SJSA1 (cell line): ENCODE measurements around the gene GRIK4. TPM values are rescaled to one million over a fixed set of nuclear protein-coding genes. Genes with fewer than 3 reads are reported as not detected.

Source experiments
- DNase-seq, 2 experiments: peaks; one replicate each; pipeline ENCODE4 v3.0.0-alpha.2; 2015 to 2020; ENCODE audit warnings: low spot score in 2 of 2, low read depth in 1 of 2
- H3K27ac ChIP-seq: fragments of 250-450 bp; sonication (Bioruptor Pico); 2 replicates; pipeline ENCODE4 v1.5.1; 2020; ENCODE audit warnings: mild to moderate bottlenecking, moderate library complexity
- H3K27me3 ChIP-seq: fragments of 250-450 bp; sonication (Bioruptor Pico); replicated peaks from 2 replicates; pipeline ENCODE4 v1.5.1; 2020; ENCODE audit warnings: mild to moderate bottlenecking, moderate library complexity
- H3K36me3 ChIP-seq: fragments of 250-450 bp; sonication (Bioruptor Pico); 2 replicates; pipeline ENCODE4 v1.5.1; 2020; ENCODE audit warnings: mild to moderate bottlenecking
- H3K4me1 ChIP-seq: fragments of 250-450 bp; sonication (Bioruptor Pico); replicated peaks from 2 replicates; pipeline ENCODE4 v1.6.1; 2021; ENCODE audit warnings: mild to moderate bottlenecking
- H3K4me3 ChIP-seq: fragments of 250-450 bp; sonication (Bioruptor Pico); 2 replicates; pipeline ENCODE4 v1.5.1; 2020; ENCODE audit warnings: mild to moderate bottlenecking
- H3K9me3 ChIP-seq: fragments of 250-450 bp; sonication (Bioruptor Pico); replicated peaks from 2 replicates; pipeline ENCODE4 v1.5.1; 2020; ENCODE audit warnings: mild to moderate bottlenecking
- total RNA-seq: library from RNA; depleted of rRNA; stranded (reverse); fragments of >200 nt; shearing (Covaris generic); gene quantifications from 2 replicates; pipeline ENCODE4 v1.2.3, GENCODE V29; 2014

Gene GRIK4
- total RNA-seq, 1 experiment from 2014 or later, result not detected

- Histone ChIP-seq H3K27ac (no peak overlapping the region), H3K9me3 (no peaks in the 10 kb centered on the region), H3K27me3 (no peaks in the 10 kb centered on the region), H3K4me3 (no peak overlapping the region), H3K4me1 (no peaks in the 10 kb centered on the region), H3K36me3 (no peaks in the 10 kb centered on the region)
- DNase-seq, result no peak
These were observed 123.7 kb downstream of the GRIK4 start for GRCh38 chr11:120635136-120635810.

DNA sequence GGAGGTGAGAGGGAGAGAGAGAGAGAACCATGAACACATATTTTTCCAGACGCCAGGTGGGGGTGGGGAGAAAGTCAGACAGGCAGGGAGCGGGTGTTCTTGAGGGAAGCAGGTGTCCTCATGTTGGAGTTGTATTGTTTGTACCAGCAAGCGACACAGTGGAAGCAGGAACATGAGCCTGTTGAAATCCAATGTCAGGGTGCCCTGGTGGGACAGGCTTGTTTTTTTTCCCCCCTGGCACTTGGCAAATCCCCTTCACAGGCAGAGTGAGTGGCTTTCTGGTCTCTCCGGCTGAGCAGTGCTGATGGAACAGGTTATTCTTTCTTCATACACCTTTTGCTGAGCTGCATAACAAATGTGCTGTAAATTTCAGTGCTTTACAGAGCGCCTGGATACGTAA, 125.6 kb downstream of the GRIK4 start:
- Histone ChIP-seq H3K4me1 (no peaks in the 10 kb centered on the region), H3K27ac (no peak overlapping the region), H3K27me3 (no peaks in the 10 kb centered on the region), H3K4me3 (no peak overlapping the region), H3K36me3 (no peaks in the 10 kb centered on the region), H3K9me3 (no peaks in the 10 kb centered on the region)
- DNase-seq, result no peak

DNA sequence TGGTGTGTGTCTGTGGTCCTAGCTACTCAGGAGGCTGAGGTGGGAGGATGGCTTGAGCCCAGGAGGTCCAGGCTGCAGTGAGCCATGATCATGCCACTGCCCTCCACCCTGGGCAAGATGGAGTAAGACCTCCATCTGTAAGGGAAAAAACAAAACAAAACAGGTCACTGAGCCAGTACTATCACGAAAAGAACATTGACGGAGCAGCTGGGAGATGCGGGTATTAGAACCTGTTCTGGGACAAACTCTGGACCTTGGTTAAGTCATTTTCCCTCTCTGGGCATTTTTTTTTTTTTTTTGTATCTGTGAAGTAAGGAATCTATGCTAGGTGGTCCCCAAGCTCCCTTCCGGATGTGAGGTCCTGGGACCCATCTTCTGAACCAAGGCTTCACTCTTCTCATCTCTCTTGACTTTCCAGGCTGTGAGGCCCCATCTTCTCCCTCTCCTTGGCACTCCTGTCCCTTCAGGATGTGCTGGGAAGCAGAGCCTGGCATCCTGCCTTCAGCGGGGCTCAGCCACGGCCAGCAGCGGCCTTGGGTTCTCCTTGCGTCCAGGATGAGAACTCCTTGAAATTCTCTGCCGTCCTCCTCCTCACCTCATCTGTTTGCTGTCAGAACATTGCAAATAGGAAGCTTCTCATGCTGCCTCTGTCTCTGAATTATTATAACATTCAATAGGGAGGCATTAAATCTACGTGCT, 130.8 kb downstream of the GRIK4 start:
- H3K4me3 ChIP-seq, result no peak overlapping the region
- H3K4me1 ChIP-seq, result no peaks in the 10 kb centered on the region
- no peaks in the 10 kb centered on the region for H3K27me3 ChIP-seq
- H3K36me3 ChIP-seq, result no peaks in the 10 kb centered on the region
- H3K9me3 ChIP-seq, result no peaks in the 10 kb centered on the region
- H3K27ac ChIP-seq, result no peak overlapping the region
- DNase-seq, result no peak

- H3K9me3 ChIP-seq, result no peaks in the 10 kb centered on the region
- H3K27me3 ChIP-seq, result no peaks in the 10 kb centered on the region
- H3K36me3 ChIP-seq, result no peaks in the 10 kb centered on the region
These were observed 131.7 kb downstream of the GRIK4 start for GRCh38 chr11:120643284-120643683.

DNA sequence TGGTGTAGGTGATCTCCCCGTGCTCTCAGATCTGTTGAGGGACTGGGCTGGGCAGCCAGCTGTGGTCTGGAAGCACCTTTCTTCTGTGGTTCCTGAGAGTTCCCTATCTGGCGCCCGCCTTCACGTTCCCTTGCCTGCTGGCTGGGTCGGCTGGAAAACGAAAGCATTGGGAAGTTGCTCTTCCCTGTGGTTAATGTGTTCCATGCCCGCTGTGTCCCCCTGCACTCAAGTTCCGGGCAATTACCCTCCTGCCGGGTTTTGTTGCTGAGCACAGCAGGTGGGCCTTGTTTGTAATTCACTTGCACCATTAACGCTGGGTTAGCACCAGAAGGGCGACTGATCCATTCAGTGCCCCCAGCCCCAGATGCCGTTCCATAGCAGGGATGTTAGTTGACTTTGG, 134.1 kb downstream of the GRIK4 start:
- Histone ChIP-seq H3K27me3 (no peaks in the 10 kb centered on the region), H3K4me3 (no peak overlapping the region), H3K36me3 (no peaks in the 10 kb centered on the region), H3K4me1 (no peaks in the 10 kb centered on the region), H3K9me3 (no peaks in the 10 kb centered on the region), H3K27ac (no peak overlapping the region)
- DNase-seq, result no peak

More at GRCh38 chr11:120643284-120643683, 131.7 kb downstream of the GRIK4 start:
- DNase-seq, result no peak
- Histone ChIP-seq H3K4me3 (no peak overlapping the region), H3K27ac (no peak overlapping the region), H3K4me1 (no peaks in the 10 kb centered on the region)

DNA sequence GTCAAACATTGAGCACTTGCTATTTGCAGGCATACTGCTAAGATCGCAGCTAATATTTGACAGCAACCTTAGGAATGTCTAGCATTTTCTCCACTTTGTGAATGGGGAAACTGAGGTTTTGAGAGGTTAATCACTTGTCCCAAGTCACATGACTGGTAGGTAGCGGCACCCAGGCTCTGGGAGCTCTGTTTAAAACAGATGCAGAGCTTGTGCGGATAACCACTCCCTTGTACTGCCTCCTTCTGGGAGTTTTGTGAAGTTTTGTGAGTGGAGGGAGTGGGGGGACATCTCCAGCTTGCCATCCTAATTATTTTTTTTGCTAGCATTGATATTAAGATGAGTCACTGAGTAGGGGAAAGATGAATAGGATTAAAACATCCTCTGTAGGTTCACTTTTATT, 134.7 kb downstream of the GRIK4 start:
- Histone ChIP-seq H3K4me3 (no peak overlapping the region), H3K9me3 (no peaks in the 10 kb centered on the region), H3K36me3 (no peaks in the 10 kb centered on the region), H3K4me1 (no peaks in the 10 kb centered on the region), H3K27ac (no peak overlapping the region), H3K27me3 (no peaks in the 10 kb centered on the region)
- no peak for DNase-seq

DNA sequence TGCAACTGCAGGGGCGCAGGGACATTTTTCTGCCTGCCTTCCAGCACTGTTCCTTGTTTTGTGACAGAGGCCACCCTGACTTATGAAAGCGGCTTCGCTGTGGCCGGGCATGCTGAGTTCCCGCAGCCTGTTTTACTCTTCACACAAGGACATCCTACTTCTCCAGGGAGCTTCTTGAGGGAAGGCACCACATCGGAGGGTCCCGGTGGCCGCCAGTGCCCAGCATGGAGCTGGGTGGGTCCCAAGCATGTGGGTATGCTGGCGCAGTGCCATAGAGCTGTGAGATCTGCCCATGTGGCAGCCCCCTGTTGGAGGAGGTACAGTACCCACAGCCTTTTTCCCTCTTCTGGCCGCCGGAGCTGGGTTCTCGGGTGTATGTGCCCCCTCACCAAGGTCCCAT, 136.1 kb downstream of the GRIK4 start:
- Histone ChIP-seq H3K27me3 (no peaks in the 10 kb centered on the region), H3K4me1 (no peaks in the 10 kb centered on the region), H3K9me3 (no peaks in the 10 kb centered on the region), H3K27ac (no peak overlapping the region), H3K4me3 (no peak overlapping the region), H3K36me3 (no peaks in the 10 kb centered on the region)
- DNase-seq, result no peak

DNA sequence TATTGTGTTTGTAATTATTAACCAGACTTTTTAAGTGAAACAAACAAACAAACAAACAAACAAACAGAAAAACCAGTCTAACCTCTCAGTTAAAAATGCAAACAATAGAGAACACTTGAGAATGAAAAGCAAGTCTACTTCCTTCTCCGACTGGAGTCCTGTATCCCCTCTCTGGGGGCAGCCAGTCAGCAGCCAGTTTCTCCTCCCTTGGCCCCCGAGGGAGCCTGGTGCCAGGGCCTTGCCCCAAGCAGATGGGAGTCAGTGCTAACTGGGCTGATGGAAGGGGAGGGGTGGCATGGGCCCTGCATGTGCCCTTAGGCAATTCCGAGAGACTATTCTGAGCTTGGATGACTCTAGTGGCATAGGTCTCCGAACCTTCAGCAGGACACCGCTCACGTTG, 137.2 kb downstream of the GRIK4 start:
- Histone ChIP-seq H3K27ac (no peak overlapping the region), H3K4me1 (no peaks in the 10 kb centered on the region), H3K36me3 (no peaks in the 10 kb centered on the region), H3K4me3 (no peak overlapping the region), H3K27me3 (no peaks in the 10 kb centered on the region), H3K9me3 (no peaks in the 10 kb centered on the region)
- no peak for DNase-seq

DNA sequence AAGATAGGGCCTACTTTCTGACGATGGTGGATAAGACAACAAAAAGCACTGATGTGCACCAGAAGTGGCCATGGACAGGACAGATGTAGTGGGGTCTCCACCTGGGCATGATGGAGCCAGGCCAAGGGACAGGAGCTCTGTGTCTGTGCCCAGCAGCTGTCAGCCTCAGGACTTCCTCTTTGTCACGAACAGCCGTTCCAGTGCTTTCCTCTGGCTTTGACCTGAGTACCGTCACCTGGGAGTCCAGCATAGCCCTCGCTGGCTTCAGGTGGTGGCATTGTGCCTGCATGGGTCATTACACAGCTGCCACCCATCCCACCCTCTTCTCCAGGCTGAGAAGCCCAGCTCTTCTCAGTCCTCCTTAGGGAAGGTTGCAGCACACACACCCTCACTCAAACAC, 137.8 kb downstream of the GRIK4 start:
- H3K4me1 ChIP-seq, result no peaks in the 10 kb centered on the region
- no peaks in the 10 kb centered on the region for H3K36me3 ChIP-seq
- no peak overlapping the region for H3K4me3 ChIP-seq
- no peak for DNase-seq
- no peak overlapping the region for H3K27ac ChIP-seq
- no peaks in the 10 kb centered on the region for H3K9me3 ChIP-seq
- no peaks in the 10 kb centered on the region for H3K27me3 ChIP-seq

DNA sequence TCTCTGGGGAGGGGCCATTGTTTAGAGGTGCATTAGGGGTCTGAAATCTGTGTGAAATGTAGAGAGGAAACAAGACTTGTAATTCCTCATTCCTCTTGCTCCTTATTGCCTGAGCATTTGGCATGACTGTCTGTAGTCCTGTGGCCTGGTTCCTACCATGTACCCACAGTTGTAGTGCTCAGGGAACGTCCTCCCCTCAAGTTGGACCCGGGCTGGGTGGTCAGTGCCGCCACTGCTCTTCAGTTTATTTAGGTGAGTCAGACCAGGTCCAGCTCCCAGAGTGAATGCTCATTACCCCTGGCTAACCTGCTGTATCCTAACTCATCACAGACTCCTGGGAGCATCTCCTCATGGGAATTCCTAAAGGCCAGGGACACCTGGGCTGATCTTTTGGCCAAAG, 139.8 kb downstream of the GRIK4 start:
- no peaks in the 10 kb centered on the region for H3K27me3 ChIP-seq

DNA sequence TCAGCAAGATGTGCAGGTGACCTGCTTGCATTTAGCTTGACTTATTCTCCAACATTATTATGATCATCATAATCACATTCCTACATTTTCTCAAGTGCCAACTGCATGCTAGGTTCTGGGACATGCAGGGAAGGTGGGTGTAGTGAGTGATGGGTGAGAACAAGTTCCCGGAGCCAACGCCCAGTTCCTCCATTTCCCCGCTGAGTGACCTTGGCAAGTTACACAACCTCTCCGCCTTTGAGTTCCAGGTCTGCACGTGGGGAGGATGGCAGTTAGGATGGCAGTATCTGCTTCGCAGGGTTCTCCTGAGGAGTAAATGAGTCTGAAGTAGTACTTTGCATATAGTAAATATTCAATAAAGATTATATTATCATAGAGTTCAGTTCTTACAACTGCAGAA, 140.3 kb downstream of the GRIK4 start:
- H3K4me3 ChIP-seq, result no peak overlapping the region
- no peaks in the 10 kb centered on the region for H3K36me3 ChIP-seq
- H3K27ac ChIP-seq, result no peak overlapping the region
- H3K27me3 ChIP-seq, result no peaks in the 10 kb centered on the region
- no peak for DNase-seq
- no peaks in the 10 kb centered on the region for H3K4me1 ChIP-seq
- no peaks in the 10 kb centered on the region for H3K9me3 ChIP-seq

More for the DNA sequence above, 139.8 kb downstream of the GRIK4 start:
- Histone ChIP-seq H3K36me3 (no peaks in the 10 kb centered on the region), H3K9me3 (no peaks in the 10 kb centered on the region), H3K4me1 (no peaks in the 10 kb centered on the region), H3K27ac (no peak overlapping the region), H3K4me3 (no peak overlapping the region)
- no peak for DNase-seq

GRCh38 chr11:120652705-120653335, 141.3 kb downstream of the GRIK4 start:
- H3K4me1 ChIP-seq, result no peaks in the 10 kb centered on the region
- no peaks in the 10 kb centered on the region for H3K9me3 ChIP-seq
- no peak for DNase-seq
- no peaks in the 10 kb centered on the region for H3K36me3 ChIP-seq
- H3K27ac ChIP-seq, result no peak overlapping the region
- no peak overlapping the region for H3K4me3 ChIP-seq
- no peaks in the 10 kb centered on the region for H3K27me3 ChIP-seq

- no peak for DNase-seq
- no peaks in the 10 kb centered on the region for H3K36me3 ChIP-seq
These were observed 144.0 kb downstream of the GRIK4 start for GRCh38 chr11:120655589-120655988.

DNA sequence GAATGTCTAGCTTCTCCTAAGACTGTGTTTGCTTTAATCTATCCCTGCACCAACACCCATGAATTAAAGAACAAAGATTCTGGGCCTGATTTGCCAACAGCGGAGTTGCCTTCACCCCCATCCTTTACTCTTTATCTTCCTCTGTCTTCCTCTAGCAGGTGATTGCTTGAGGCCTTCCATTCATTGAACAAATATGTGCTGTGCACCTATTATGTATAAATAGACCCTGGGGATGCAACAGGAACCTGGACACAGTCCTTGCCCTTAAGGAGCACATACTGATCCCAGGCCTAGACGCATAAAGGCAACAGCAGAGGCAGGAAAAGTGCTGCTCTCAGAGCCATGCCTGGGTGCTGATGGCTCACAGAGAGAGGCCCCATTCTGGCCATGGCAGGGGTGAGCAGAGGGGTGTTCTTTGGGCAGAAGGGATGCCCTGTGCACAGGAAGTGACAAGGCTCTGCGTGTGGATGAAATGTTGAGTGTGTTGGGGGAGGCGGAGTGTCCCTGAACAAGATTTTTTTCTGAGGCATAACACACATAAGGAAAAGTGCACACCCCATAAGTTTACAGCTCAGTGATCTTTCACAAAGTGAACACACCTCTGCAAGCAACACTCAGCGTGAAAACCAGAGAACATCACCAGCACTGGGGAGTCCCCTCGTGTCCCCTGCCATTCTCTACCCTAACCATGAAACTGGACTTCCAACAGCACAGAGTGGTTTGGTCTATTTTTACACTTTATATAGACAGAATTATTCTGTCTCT, 145.9 kb downstream of the GRIK4 start:
- no peak for DNase-seq
- no peaks in the 10 kb centered on the region for H3K4me1 ChIP-seq
- H3K36me3 ChIP-seq, result no peaks in the 10 kb centered on the region
- H3K27me3 ChIP-seq, result no peaks in the 10 kb centered on the region
- no peak overlapping the region for H3K27ac ChIP-seq
- no peak overlapping the region for H3K4me3 ChIP-seq
- no peaks in the 10 kb centered on the region for H3K9me3 ChIP-seq

More at GRCh38 chr11:120655589-120655988, 144.0 kb downstream of the GRIK4 start:
- Histone ChIP-seq H3K4me3 (no peak overlapping the region), H3K27me3 (no peaks in the 10 kb centered on the region), H3K9me3 (no peaks in the 10 kb centered on the region), H3K4me1 (no peaks in the 10 kb centered on the region), H3K27ac (no peak overlapping the region)
